PFSK-1 (cell line): ENCODE data around the gene UCN3.

Experiments
- FOXP2 ChIP-seq: optimal IDR thresholded peaks from 2 replicates; pipeline ENCODE3; 2011; ENCODE audit warnings: borderline replicate concordance, control low read depth, inconsistent platforms; ENCODE audit not compliant: insufficient read depth; ENCODE audit errors: extremely low read length, extremely low read depth
- POLR2AphosphoS5 ChIP-seq: IDR thresholded peaks from 2 replicates; pipeline ENCODE4 v1.6.1; 2012; ENCODE audit warnings: low read depth, mild to moderate bottlenecking, control low read depth, low read length, moderate library complexity
- REST ChIP-seq, 2 experiments: IDR thresholded peaks; 2 replicates each; pipeline versions ENCODE4 v1.6.1 to v1.8.0; 2011 to 2012; ENCODE audit warnings: low read depth in 2 of 2, low read length in 2 of 2, control low read depth in 1 of 2, inconsistent platforms in 1 of 2, mild to moderate bottlenecking in 1 of 2, moderate library complexity in 1 of 2; ENCODE audit not compliant: insufficient read depth in 1 of 2

GRCh38 chr10:5391790-5392189 lies 27.0 kb downstream of the UCN3 start:
- TF ChIP-seq FOXP2 (no peak), REST (IDR thresholded peaks at IDR 0.05; ENCODE audit: insufficient read depth in 1 of 2, low read depth in 2 of 2, low read length in 2 of 2) (no peak), POLR2AphosphoS5 (no peak)
